Spleen (tissue), 11 donors: ENCODE measurements around the gene TTC31. TPM values are rescaled to one million over a fixed set of nuclear protein-coding genes. Genes with fewer than 3 reads are reported as not detected.

Source experiments
- DNase-seq: peaks from one replicate; pipeline ENCODE4 v3.0.0-alpha.2; 2020
- H3K27ac ChIP-seq, 8 donors: fragments of 200-600 bp; sonication (generic) in 7 of 8; 1 replicate in 4 of 8; 2 replicates in 4 of 8; pipeline versions ENCODE4 v1.5.0 to v1.8.0; 2016 to 2021; ENCODE audit warnings: inconsistent platforms in 4 of 8, mild to moderate bottlenecking in 4 of 8, moderate library complexity in 1 of 8
- H3K27me3 ChIP-seq, 7 donors: fragments of 200-600 bp; sonication (generic) in 6 of 7; replicated peaks in 1 of 7; 1 replicate in 4 of 7; 2 replicates in 3 of 7; pipeline versions ENCODE4 v1.5.0 to v1.8.0; 2016 to 2021; ENCODE audit warnings: inconsistent platforms in 3 of 7, mild to moderate bottlenecking in 1 of 7
- H3K36me3 ChIP-seq, 6 donors: fragments of 200-600 bp; sonication (generic) in 5 of 6; 1 replicate in 4 of 6; 2 replicates in 2 of 6; pipeline versions ENCODE4 v1.5.0 to v1.8.0; 2016 to 2021; ENCODE audit warnings: inconsistent platforms in 2 of 6
- H3K4me1 ChIP-seq, 6 donors: fragments of 200-600 bp; sonication (generic) in 5 of 6; 1 replicate in 3 of 6; 2 replicates in 3 of 6; pipeline versions ENCODE4 v1.5.0 to v1.8.0; 2016 to 2021; ENCODE audit warnings: inconsistent platforms in 3 of 6
- H3K4me3 ChIP-seq, 8 donors: fragments of 200-600 bp; sonication (generic) in 7 of 8; 1 replicate in 4 of 8; 2 replicates in 4 of 8; pipeline versions ENCODE4 v1.5.0 to v1.8.0; 2016 to 2021; ENCODE audit warnings: inconsistent platforms in 4 of 8, mild to moderate bottlenecking in 4 of 8, moderate library complexity in 2 of 8
- H3K9me3 ChIP-seq, 8 donors: fragments of 200-600 bp; sonication (generic) in 7 of 8; 1 replicate in 4 of 8; 2 replicates in 4 of 8; pipeline versions ENCODE4 v1.5.0 to v1.8.0; 2016 to 2021; ENCODE audit warnings: inconsistent platforms in 4 of 8
- POLR2A ChIP-seq, 3 donors: fragments of 450-650 bp; IDR thresholded peaks; one replicate each; pipeline ENCODE4 v1.5.1; 2017; ENCODE audit warnings: antibody characterized with exemption in 3 of 3, mild to moderate bottlenecking in 1 of 3
- POLR2AphosphoS5 ChIP-seq, 3 donors: sonication (generic); formaldehyde crosslinking; IDR thresholded peaks; one replicate each; pipeline ENCODE4 v1.5.1; 2017; ENCODE audit warnings: antibody characterized with exemption in 3 of 3
- WGBS, 5 donors: extraction: QIAGEN DNeasy Blood & Tissue Kit in 3 of 5; methylation state at CpG; one replicate each; pipeline versions ENCODE4 v1.1.5 to v1.1.7; 2013 to 2018; 5-methylcytosine and 5-hydroxymethylcytosine counted together
- intact Hi-C: fragments of 100-400 bp; cut with DNase I; formaldehyde crosslinking; loops from one replicate; pipeline ENCODE4 v1.15.0; 2023; ENCODE audit warnings: low total_unique reads
- polyA plus RNA-seq, 3 donors: library from polyadenylated mRNA; stranded (reverse); fragments of 200-250 nt; gene quantifications; one replicate each; pipeline ENCODE4 v1.2.1, GENCODE V29; 2013
- total RNA-seq, 7 donors: library from RNA; depleted of rRNA in 3 of 7; stranded (reverse); fragments of >200 nt in 3 of 7; fragmentation: NEBNext Ultra II Directional in 4 of 7; extraction: Animal tissue kit (Norgen Biotek cat#: 25700) in 4 of 7; gene quantifications; one replicate each; pipeline versions ENCODE4 v1.1.0 to v1.2.1, GENCODE V29; 2016 to 2021
- TF ChIP-seq, protein P1 (sequence below), 11 experiments: fragments of 200-600 bp in 7 of 11; fragments of 450-650 bp in 4 of 11; sonication (generic) in 4 of 11; IDR thresholded peaks in 8 of 11; conservative IDR thresholded peaks in 3 of 11; 1 replicate in 7 of 11; 2 replicates in 4 of 11; pipeline versions ENCODE4 v1.4.0 to v1.8.0; 2016 to 2021; ENCODE audit warnings: antibody characterized with exemption in 11 of 11, inconsistent platforms in 4 of 11, mild to moderate bottlenecking in 1 of 11
- donor health status: healthy with polysubstance abuse.
- donor health status: DM: no; HTN: no; CAD: no; lungs with moderate emphysema.
- donor health status: DM: no; HTN: no; CAD: no.
- donor health status: Bipolar disorder and iron deficiency.
- donor health status: healthy.
- donor health status: DM: no; HTN: no; CAD: no.
- donor health status: DM: yes; HTN: yes; CAD: no.

Gene TTC31
- total and polyA plus RNA-seq, 10 donors = 15.7 to 51.3 (median 35.9) TPM

- H3K4me1 ChIP-seq = peaks cover 40 to 90% (median 82%) of the 10 kb centered on the region in 6 donors
- H3K27me3 ChIP-seq = peaks cover 9 to 72% (median 41%) of the 10 kb centered on the region in 7 donors
- peaks cover 0 to 23% (median 16%) of the 10 kb centered on the region in 6 donors for H3K36me3 ChIP-seq
- WGBS, 5 donors = 10 to 24% (median 14%) methylated on average over 32 of the region's 32 CpGs
- TF ChIP-seq POLR2A (IDR thresholded peaks at IDR 0.05) (no peak), POLR2AphosphoS5 (IDR thresholded peaks at IDR 0.05) (peak in 2 of 3 donors; percentile 22)
- TF ChIP-seq, protein P1, sequence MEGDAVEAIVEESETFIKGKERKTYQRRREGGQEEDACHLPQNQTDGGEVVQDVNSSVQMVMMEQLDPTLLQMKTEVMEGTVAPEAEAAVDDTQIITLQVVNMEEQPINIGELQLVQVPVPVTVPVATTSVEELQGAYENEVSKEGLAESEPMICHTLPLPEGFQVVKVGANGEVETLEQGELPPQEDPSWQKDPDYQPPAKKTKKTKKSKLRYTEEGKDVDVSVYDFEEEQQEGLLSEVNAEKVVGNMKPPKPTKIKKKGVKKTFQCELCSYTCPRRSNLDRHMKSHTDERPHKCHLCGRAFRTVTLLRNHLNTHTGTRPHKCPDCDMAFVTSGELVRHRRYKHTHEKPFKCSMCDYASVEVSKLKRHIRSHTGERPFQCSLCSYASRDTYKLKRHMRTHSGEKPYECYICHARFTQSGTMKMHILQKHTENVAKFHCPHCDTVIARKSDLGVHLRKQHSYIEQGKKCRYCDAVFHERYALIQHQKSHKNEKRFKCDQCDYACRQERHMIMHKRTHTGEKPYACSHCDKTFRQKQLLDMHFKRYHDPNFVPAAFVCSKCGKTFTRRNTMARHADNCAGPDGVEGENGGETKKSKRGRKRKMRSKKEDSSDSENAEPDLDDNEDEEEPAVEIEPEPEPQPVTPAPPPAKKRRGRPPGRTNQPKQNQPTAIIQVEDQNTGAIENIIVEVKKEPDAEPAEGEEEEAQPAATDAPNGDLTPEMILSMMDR (IDR thresholded peaks at IDR 0.05 in 8 of 11, conservative IDR thresholded peaks at IDR 0.05 in 3 of 11) = no peak
- DNase-seq = peak; percentile 72
- intact Hi-C loops = loop anchor here (5.0 kb wide), 1 partner anchor 85 kb away; no protein-coding TSS in a partner anchor
- H3K4me3 ChIP-seq = peak overlapping the region; percentile 41 to 90 (median 54)
- no peaks in the 10 kb centered on the region for H3K9me3 ChIP-seq
- H3K27ac ChIP-seq = peak overlapping the region; percentile 41 to 86 (median 71)
These were observed 19.4 kb downstream of the TTC31 start for GRCh38 chr2:74502147-74502719.

- Histone ChIP-seq H3K36me3 (peaks cover 0 to 23% (median 16%) of the 10 kb centered on the region in 6 donors), H3K27ac (peak overlapping the region; percentile 41 to 86 (median 71)), H3K27me3 (peaks cover 9 to 66% (median 39%) of the 10 kb centered on the region in 7 donors), H3K9me3 (no peaks in the 10 kb centered on the region), H3K4me1 (peaks cover 35 to 84% (median 76%) of the 10 kb centered on the region in 6 donors), H3K4me3 (peak overlapping the region; percentile 41 to 90 (median 54))
- peak; percentile 93 for DNase-seq
- intact Hi-C loops = loop anchor here (5.0 kb wide), 1 partner anchor 84 kb away; no protein-coding TSS in a partner anchor
- TF ChIP-seq, protein P1 (IDR thresholded peaks at IDR 0.05 in 8 of 11, conservative IDR thresholded peaks at IDR 0.05 in 3 of 11) = peak in 1 of 11 experiments; percentile 16
- TF ChIP-seq POLR2A (IDR thresholded peaks at IDR 0.05) = peak in 1 of 3 donors; percentile 17
- TF ChIP-seq POLR2AphosphoS5 (IDR thresholded peaks at IDR 0.05) = peak; percentile 73 to 85 (median 78)
- 1 to 2% (median 1%) methylated on average over 44 to 67 of the region's 67 CpGs for WGBS, 5 donors
These were observed 20.0 kb downstream of the TTC31 start for GRCh38 chr2:74502720-74503505.

- H3K9me3 ChIP-seq = no peaks in the 10 kb centered on the region
- H3K36me3 ChIP-seq = peaks cover 0 to 23% (median 16%) of the 10 kb centered on the region in 6 donors
- TF ChIP-seq POLR2A (IDR thresholded peaks at IDR 0.05) = no peak
- TF ChIP-seq, protein P1 (IDR thresholded peaks at IDR 0.05 in 8 of 11, conservative IDR thresholded peaks at IDR 0.05 in 3 of 11) = no peak
- TF ChIP-seq POLR2AphosphoS5 (IDR thresholded peaks at IDR 0.05) = no peak
- DNase-seq = peak; percentile 74
- H3K27me3 ChIP-seq = peaks cover 9 to 57% (median 31%) of the 10 kb centered on the region in 7 donors
- H3K4me3 ChIP-seq = peak overlapping the region; percentile 41 to 90 (median 54)
- WGBS, 5 donors = 48 to 61% (median 56%) methylated on average over 42 to 45 of the region's 45 CpGs
- peaks cover 29 to 83% (median 74%) of the 10 kb centered on the region in 6 donors for H3K4me1 ChIP-seq
- intact Hi-C loops = loop anchor here (5.0 kb wide), 1 partner anchor 84 kb away; no protein-coding TSS in a partner anchor
- H3K27ac ChIP-seq = peak overlapping the region; percentile 41 to 86 (median 71)
These were observed 20.9 kb downstream of the TTC31 start for GRCh38 chr2:74503506-74504475.
